Skeletal muscle tissue (tissue), 4 donors: ENCODE measurements around the gene FADS3. TPM values are rescaled to one million over a fixed set of nuclear protein-coding genes. Genes with fewer than 3 reads are reported as not detected.

ENCODE experiments used
- H3K27ac ChIP-seq: one replicate; pipeline ENCODE4 v1.7.0; 2013; ENCODE audit warnings: mild to moderate bottlenecking, low read depth, low read length, inconsistent platforms
- H3K27me3 ChIP-seq, 3 donors: one replicate each; pipeline ENCODE4 v1.7.0; 2013; ENCODE audit warnings: low read length in 3 of 3; ENCODE audit not compliant: control insufficient read depth in 3 of 3, insufficient read depth in 3 of 3
- H3K36me3 ChIP-seq, 3 donors: one replicate each; pipeline ENCODE4 v1.7.0; 2013; ENCODE audit warnings: low read length in 3 of 3; ENCODE audit not compliant: control insufficient read depth in 3 of 3, insufficient read depth in 3 of 3
- H3K4me1 ChIP-seq, 3 donors: one replicate each; pipeline ENCODE4 v1.7.0; 2013; ENCODE audit warnings: low read length in 3 of 3, mild to moderate bottlenecking in 3 of 3; ENCODE audit not compliant: control insufficient read depth in 3 of 3, insufficient read depth in 3 of 3
- H3K4me3 ChIP-seq, 3 donors: one replicate each; pipeline ENCODE4 v1.7.0; 2013; ENCODE audit warnings: low read length in 3 of 3
- H3K9ac ChIP-seq, 3 donors: one replicate each; pipeline ENCODE4 v1.7.0; 2013; ENCODE audit warnings: low read length in 3 of 3, mild to moderate bottlenecking in 3 of 3, moderate library complexity in 2 of 3, low read depth in 1 of 3
- H3K9me3 ChIP-seq, 3 donors: one replicate each; pipeline ENCODE4 v1.7.0; 2013; ENCODE audit warnings: low read length in 3 of 3; ENCODE audit not compliant: control insufficient read depth in 3 of 3
- total RNA-seq: library from RNA; depleted of rRNA; stranded (reverse); fragments of >200 nt; gene quantifications from one replicate; pipeline ENCODE4 v1.2.3, GENCODE V29; 2014
- donor health status: Osteomylitis.

Gene FADS3
- total RNA-seq, 1 donor from 2014 or later, result 43.3 TPM

DNA sequence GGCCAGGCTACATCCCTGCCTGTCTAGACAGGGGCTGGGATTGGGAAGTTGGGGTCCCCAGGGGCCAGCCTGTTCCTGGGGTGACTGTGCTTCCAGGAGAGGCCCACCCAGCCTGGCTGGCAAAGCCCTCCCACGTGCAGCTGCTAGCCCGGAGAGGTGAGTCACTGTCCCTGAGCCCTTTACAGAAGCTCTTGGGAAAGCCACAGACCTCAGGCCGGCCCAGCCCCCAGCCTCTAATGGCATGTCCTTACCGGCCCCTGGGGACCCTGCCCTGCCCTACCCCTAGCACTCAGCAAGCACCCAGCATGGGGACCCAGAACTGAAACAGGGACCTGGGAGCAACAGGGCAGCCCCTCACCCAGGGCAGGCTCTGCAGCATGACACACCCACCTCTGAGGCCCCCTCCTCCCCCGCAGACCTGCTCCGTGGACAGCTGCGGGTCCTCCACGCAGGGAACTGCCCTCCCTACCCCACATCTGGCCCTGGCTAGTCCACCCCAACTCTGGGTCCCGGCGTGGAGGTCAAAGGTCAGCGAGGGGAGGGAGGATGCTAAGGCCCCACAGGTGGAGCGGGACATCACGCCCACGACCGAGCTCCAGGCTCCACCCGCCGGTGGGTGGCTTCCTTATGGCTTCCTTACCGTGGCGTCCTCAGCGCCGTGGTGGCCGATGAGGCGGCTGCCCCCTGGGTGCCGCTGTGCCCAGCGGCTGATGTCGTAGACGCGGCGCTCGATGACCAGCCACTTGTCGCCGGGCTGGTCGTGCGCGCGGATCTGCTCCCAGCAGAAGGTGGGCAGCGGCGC lies 615 bp downstream of the FADS3 start:
- peak overlapping the region; percentile 72 to 91 (median 86) for H3K9ac ChIP-seq
- no peaks in the 10 kb centered on the region for H3K9me3 ChIP-seq
- H3K27me3 ChIP-seq, result no peaks in the 10 kb centered on the region
- H3K4me1 ChIP-seq, result peaks cover 28 to 38% (median 36%) of the 10 kb centered on the region in 3 donors
- H3K27ac ChIP-seq, result peak overlapping the region; percentile 77
- H3K36me3 ChIP-seq, result peaks cover 0 to 2% (median 0%) of the 10 kb centered on the region in 3 donors
- peak overlapping the region; percentile 27 to 91 (median 86) for H3K4me3 ChIP-seq

DNA sequence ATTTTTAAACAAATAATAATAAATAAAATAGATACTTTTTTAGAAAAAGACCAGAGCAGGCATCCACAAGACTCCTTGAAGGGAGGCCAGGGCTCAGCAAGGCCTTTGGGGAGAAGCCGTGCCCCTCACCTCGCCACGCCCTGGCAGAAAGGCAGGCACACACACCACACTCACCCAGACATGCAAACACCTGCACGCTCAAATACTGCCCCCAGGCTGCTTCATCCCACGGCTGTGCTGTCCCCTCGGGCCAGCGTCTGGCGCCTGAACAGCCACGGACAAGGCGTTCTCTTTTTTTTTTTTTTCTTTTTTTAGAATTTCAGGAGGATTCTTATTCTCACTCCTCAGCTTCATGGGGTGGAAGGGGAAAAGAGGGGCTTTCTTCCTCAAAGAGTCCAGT lies 1.5 kb downstream of the FADS3 start:
- no peaks in the 10 kb centered on the region for H3K27me3 ChIP-seq
- peaks cover 32 to 46% (median 40%) of the 10 kb centered on the region in 3 donors for H3K4me1 ChIP-seq
- H3K9me3 ChIP-seq, result no peaks in the 10 kb centered on the region
- peak overlapping the region; percentile 27 to 91 (median 86) for H3K4me3 ChIP-seq
- no peaks in the 10 kb centered on the region for H3K36me3 ChIP-seq
- H3K27ac ChIP-seq, result peak overlapping the region; percentile 77
- peak overlapping the region in 1 of 3 donors; percentile 91 for H3K9ac ChIP-seq

DNA sequence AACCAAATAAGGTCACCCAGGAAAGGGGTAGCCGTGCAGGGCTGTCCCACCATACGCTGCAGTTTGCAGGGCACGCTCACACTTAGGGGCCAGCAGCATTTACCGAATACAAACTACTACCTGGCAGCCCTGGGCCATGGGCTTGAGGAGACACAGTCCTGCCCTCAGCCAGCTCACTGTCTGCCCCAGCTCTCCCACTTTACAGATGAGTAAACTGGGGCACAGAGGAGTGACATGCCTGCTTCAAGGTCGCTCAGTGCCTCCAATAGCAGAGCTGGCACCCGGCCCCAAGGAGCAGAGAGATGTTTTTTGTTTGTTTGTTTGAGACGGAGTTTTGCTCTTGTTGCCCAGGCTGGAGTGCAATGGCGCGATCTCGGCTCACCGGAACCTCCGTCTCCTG lies 2.8 kb downstream of the FADS3 start:
- Histone ChIP-seq H3K36me3 (no peaks in the 10 kb centered on the region), H3K4me3 (no peak overlapping the region), H3K9ac (peak overlapping the region in 1 of 3 donors; percentile 12), H3K9me3 (no peaks in the 10 kb centered on the region), H3K27me3 (no peaks in the 10 kb centered on the region), H3K4me1 (peaks cover 32 to 49% (median 40%) of the 10 kb centered on the region in 3 donors), H3K27ac (peak overlapping the region; percentile 72)

DNA sequence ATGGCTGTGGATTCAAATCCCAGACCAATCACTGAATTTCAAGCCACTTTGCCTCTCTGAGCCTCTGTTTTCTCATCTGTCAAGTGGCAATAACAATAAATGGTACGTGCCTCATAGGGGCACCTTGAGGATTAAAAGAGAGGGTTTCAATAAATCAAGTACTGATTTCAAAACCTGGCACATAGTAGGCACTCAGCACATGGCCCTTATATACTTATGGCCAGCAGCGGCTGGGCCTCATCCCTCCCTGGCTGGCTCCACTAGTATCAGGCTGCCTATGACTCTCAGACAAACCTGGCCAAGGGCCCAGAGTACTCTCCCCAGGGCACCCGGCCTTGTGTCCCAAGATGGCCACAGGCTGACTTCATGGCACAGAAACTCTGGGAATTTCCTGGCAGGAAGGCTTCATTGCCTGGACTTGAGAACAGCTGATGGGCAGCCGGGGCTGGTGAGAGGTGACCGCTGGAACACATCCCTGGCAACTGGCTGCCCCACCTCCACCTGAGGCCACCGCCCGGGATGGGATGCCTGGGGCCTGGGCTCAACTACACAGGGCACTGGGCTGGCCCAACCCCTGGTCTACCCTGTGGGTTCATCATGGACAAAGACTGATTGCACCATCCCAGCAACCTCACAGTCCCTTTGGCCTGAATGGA lies 3.4 kb downstream of the FADS3 start:
- H3K36me3 ChIP-seq, result no peaks in the 10 kb centered on the region
- no peak overlapping the region for H3K4me3 ChIP-seq
- no peaks in the 10 kb centered on the region for H3K27me3 ChIP-seq
- no peaks in the 10 kb centered on the region for H3K9me3 ChIP-seq
- peak overlapping the region; percentile 72 for H3K27ac ChIP-seq
- peak overlapping the region in 1 of 3 donors; percentile 12 for H3K9ac ChIP-seq
- H3K4me1 ChIP-seq, result peaks cover 32 to 50% (median 40%) of the 10 kb centered on the region in 3 donors

DNA sequence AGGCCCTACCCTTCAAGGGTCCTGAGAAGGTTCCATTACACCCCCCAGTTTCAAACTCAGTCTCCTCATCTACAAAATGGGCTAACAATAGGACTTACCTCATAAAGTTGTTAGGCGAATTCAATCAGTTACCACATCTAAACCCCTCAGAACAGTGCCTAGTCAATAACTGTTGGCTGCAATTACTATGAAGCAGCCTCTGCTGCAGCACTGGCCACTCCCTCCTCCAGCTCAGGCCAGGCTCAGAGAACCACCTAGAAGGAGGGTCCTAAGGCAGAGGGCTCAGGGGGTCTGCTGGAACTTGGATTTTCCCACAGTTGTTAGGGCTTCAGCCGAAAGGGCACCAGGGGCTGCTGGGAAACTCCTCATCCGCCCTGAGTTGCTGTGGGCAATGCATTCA lies 4.7 kb downstream of the FADS3 start:
- Histone ChIP-seq H3K9ac (no peak overlapping the region), H3K4me1 (peaks cover 29 to 48% (median 40%) of the 10 kb centered on the region in 3 donors), H3K27ac (no peak overlapping the region)

DNA sequence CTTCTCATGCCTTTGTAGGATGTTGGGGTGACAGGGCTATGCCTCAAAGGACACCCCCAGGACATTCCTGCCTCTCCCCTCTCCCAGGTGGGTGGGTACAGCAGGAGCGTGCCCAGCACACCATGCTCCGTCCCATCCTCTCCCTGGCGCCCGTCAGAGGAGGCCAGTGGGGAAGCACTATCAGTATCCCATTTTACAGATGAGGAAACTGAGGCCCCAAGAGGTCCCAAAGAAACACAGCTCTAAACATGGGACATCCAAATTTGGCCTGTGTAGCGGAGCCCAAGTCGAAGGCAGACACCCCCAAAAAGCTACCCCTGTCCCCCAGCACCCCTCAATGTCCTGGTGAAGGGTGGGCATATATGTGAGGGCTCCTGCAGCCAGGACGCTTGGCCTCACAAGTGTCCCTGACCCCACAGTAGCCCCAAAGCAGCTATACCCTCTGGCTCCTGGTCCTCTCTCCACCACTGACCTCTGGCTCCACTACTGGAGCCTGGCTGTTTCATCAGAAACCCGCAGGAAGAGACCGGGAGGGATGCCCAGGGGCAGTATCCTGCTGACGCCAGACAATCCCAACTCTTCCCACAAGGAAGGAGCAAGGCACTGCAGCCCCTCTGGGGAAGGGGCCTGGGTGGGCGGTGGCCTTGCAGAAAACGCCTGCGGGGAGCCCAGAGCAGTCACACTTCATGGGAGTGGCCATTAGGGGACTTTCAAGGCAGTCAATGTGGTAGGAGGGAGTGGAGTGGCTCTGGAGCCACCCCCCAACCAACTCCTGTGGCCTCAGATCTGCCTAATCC lies 5.4 kb downstream of the FADS3 start:
- Histone ChIP-seq H3K9ac (peak overlapping the region in 1 of 3 donors; percentile 40), H3K36me3 (no peaks in the 10 kb centered on the region), H3K9me3 (no peaks in the 10 kb centered on the region), H3K4me1 (peaks cover 27 to 48% (median 38%) of the 10 kb centered on the region in 3 donors), H3K4me3 (no peak overlapping the region), H3K27me3 (no peaks in the 10 kb centered on the region), H3K27ac (no peak overlapping the region)

More for the DNA sequence above, 4.7 kb downstream of the FADS3 start:
- no peaks in the 10 kb centered on the region for H3K9me3 ChIP-seq
- H3K36me3 ChIP-seq, result no peaks in the 10 kb centered on the region
- no peak overlapping the region for H3K4me3 ChIP-seq
- no peaks in the 10 kb centered on the region for H3K27me3 ChIP-seq

DNA sequence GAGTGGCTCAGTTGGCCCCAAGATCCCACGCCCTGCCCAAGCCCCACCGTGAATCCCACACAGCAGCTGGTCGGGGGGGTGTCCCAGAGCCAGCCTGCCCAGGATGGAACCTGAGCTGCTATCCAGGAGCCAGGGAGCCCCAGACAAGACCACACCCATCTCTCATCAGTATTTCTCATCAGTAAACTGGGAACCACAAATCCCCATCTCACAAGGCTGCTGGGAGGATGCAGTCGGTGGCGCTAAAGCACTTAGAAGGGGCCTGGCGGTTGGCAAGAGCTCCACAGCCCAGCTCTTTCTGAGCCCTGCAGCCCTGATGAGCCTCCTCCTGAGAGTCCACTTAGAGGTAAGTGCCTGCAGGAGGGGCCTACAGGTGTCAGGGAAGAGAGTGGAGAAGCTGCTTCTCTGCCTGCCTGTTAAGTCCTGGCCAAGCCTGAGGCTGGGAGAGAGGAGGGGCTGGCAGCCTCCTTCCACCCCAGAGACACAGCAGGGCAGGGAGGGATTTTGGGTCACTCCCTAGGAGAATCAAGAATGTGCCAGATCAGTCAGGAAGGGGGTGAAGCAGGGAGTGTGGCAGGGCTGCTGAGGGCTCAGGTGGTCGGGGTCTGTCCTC lies 6.1 kb downstream of the FADS3 start:
- Histone ChIP-seq H3K4me3 (no peak overlapping the region), H3K9ac (peak overlapping the region in 1 of 3 donors; percentile 40), H3K9me3 (no peaks in the 10 kb centered on the region), H3K4me1 (peaks cover 20 to 41% (median 31%) of the 10 kb centered on the region in 3 donors), H3K36me3 (no peaks in the 10 kb centered on the region), H3K27me3 (no peaks in the 10 kb centered on the region), H3K27ac (no peak overlapping the region)

DNA sequence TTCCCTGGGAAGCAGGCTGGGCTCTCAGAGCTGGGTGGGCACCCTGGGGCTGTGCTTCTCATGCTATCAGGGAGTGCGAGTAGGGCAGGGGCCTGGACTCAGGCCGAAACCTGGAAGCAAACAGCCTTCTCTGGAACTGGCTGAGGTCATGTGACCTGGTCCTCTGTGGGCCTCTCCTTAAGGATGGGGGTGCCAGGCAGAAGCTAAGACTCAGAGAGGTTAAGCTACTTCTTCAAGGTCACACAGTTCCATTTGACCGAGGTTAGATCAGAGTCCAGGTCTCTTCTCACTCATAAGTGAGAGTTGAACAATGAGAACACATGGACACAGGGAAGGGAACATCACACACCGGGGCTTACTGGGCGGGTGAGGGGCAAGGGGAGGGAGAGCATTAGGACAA lies 7.4 kb downstream of the FADS3 start:
- H3K9ac ChIP-seq, result no peak overlapping the region
- H3K27ac ChIP-seq, result no peak overlapping the region
- no peak overlapping the region for H3K4me3 ChIP-seq
- H3K9me3 ChIP-seq, result no peaks in the 10 kb centered on the region
- peaks cover 0 to 4% (median 0%) of the 10 kb centered on the region in 3 donors for H3K36me3 ChIP-seq
- no peaks in the 10 kb centered on the region for H3K27me3 ChIP-seq
- H3K4me1 ChIP-seq, result peaks cover 17 to 39% (median 25%) of the 10 kb centered on the region in 3 donors

DNA sequence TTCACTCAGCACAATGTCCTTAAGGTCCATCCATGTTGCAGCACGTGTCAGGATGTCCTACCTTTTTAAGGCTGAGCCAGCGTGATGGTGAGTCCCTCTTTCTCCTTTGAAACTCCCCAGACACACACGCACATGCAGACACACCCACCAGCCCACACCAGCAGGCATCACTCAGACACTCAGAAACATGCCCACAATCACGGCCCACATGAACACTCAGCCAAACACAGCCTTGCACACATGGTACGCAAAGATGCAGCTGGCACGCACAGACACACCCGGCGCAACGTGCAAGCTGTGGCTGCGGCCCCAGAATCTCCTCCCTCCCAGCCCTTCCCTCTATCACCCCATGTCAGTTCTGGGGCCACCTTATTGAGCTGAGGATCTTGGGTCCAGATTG lies 8.0 kb downstream of the FADS3 start:
- Histone ChIP-seq H3K27ac (no peak overlapping the region), H3K9ac (no peak overlapping the region), H3K4me1 (peaks cover 14 to 35% (median 21%) of the 10 kb centered on the region in 3 donors), H3K4me3 (no peak overlapping the region), H3K27me3 (no peaks in the 10 kb centered on the region), H3K9me3 (no peaks in the 10 kb centered on the region), H3K36me3 (peaks cover 0 to 10% (median 3%) of the 10 kb centered on the region in 3 donors)
